Caco-2 (cell line): Measurements from ENCODE around the gene EXOSC1. TPM values are rescaled to one million over a fixed set of nuclear protein-coding genes. Genes with fewer than 3 reads are reported as not detected.

ENCODE experiments used
- BruUV-seq: library from RNA; stranded (reverse); fragments of 400-500 nt; replicated peaks from 2 replicates; lab custom pipeline; 2021; lab: Mats Ljungman, UMichigan
- CTCF ChIA-PET: fragments of 300-600 bp; sonication (Branson Sonifier 250); formaldehyde crosslinking; loops from one replicate; lab custom pipeline; 2022; ENCODE audit warnings: antibody characterized with exemption; lab: Charles Lee
- POLR2A ChIA-PET: fragments of 300-600 bp; sonication (Branson Sonifier 250); formaldehyde crosslinking; loops from one replicate; lab custom pipeline; 2022; ENCODE audit warnings: antibody characterized with exemption; lab: Charles Lee
- DNase-seq, 2 experiments: peaks; one replicate each; pipeline versions ENCODE4 v3.0.0 to v3.0.0-alpha.2; 2020 to 2022
- H3K27me3 ChIP-seq: replicated peaks from 2 replicates; pipeline ENCODE4 v1.6.0; 2011; ENCODE audit warnings: low read length; ENCODE audit not compliant: control insufficient read depth, insufficient read depth
- H3K36me3 ChIP-seq: 2 replicates; pipeline ENCODE4 v1.5.1; 2011; ENCODE audit warnings: low read length; ENCODE audit not compliant: control insufficient read depth, insufficient read depth
- H3K4me1 ChIP-seq: fragments of 250-450 bp; sonication (Bioruptor Pico); 2 replicates; pipeline ENCODE4 v1.5.1; 2020; ENCODE audit warnings: mild to moderate bottlenecking
- H3K4me3 ChIP-seq: 2 replicates; pipeline ENCODE4 v1.5.1; 2011; ENCODE audit warnings: low read depth, mild to moderate bottlenecking, control low read depth, low read length
- H3K9me3 ChIP-seq: fragments of 250-450 bp; sonication (Bioruptor Pico); 2 replicates; pipeline ENCODE4 v1.5.1; 2020; ENCODE audit warnings: mild to moderate bottlenecking, moderate library complexity
- H3K27ac Mint-ChIP-seq: one replicate; pipeline ENCODE4 v1.8.0; 2022; ENCODE audit warnings: mixed read lengths; ENCODE audit not compliant: unreplicated experiment
- H3K27me3 Mint-ChIP-seq: one replicate; pipeline ENCODE4 v1.8.0; 2022; ENCODE audit warnings: mixed read lengths; ENCODE audit not compliant: insufficient read depth, unreplicated experiment
- H3K36me3 Mint-ChIP-seq: one replicate; pipeline ENCODE4 v1.8.0; 2022; ENCODE audit warnings: mild to moderate bottlenecking, mixed read lengths; ENCODE audit not compliant: insufficient read depth, unreplicated experiment
- H3K4me1 Mint-ChIP-seq: one replicate; pipeline ENCODE4 v1.8.0; 2022; ENCODE audit warnings: low read depth, mixed read lengths; ENCODE audit not compliant: unreplicated experiment
- H3K4me3 Mint-ChIP-seq: one replicate; pipeline ENCODE4 v1.8.0; 2022; ENCODE audit warnings: mild to moderate bottlenecking, moderate library complexity, mixed read lengths; ENCODE audit not compliant: unreplicated experiment
- H3K9me3 Mint-ChIP-seq: one replicate; pipeline ENCODE4 v1.8.0; 2022; ENCODE audit warnings: mixed read lengths; ENCODE audit not compliant: unreplicated experiment
- intact Hi-C: fragments of 100-400 bp; cut with micrococcal nuclease; formaldehyde crosslinking; loops from one replicate; pipeline ENCODE4 v1.10.0; 2022; ENCODE audit not compliant: unreplicated experiment
- total RNA-seq: library from RNA; stranded (reverse); gene quantifications from 2 replicates; pipeline ENCODE4 v1.2.3, GENCODE V29; 2022
- TF ChIP-seq, protein P1 (sequence below), 2 experiments: fragments of 200-600 bp in 1 of 2; IDR thresholded peaks; 1 replicate in 1 of 2; 2 replicates in 1 of 2; pipeline versions ENCODE4 v1.5.1 to v1.8.0; 2011 to 2022; ENCODE audit warnings: antibody characterized with exemption in 1 of 2, control low read depth in 1 of 2, inconsistent platforms in 1 of 2, low read depth in 1 of 2, low read length in 1 of 2, mild to moderate bottlenecking in 1 of 2, moderate library complexity in 1 of 2; ENCODE audit not compliant: insufficient read depth in 1 of 2, severe bottlenecking in 1 of 2, unreplicated experiment in 1 of 2

EXOSC1 gene
- total RNA-seq, 1 experiment from 2014 or later, result 84.7 TPM

DNA sequence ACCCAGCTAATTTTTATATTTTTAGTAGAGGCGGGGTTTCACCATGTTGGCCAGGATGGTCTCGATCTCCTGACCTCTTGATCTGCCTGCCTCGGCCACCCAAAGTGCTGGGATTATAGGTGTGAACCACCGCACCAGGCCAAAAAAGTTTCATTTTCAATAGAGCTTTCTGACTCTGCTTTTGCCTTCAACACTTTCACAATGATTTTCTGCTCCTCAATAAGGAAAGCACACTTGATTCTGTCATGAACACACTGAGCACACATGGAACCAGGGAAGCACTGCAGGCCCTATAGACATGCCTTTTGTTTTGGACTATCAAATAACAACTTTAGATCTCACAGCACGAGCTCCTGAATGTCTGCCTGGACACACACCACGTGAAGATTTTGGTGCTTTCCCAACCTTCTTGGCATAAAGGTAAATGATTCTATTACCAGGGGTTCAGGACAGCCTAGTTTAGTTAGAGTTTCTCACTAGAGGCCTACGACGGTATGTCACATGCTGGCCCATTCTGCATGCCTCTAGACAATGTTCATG, 52.7 kb downstream of the EXOSC1 start:
- BruUV-seq, result no TSS peak
- Mint-ChIP-seq H3K27ac (no peak overlapping the region), H3K9me3 (no peaks in the 10 kb centered on the region), H3K4me3 (no peak overlapping the region), H3K4me1 (no peaks in the 10 kb centered on the region), H3K36me3 (peaks cover 59% of the 10 kb centered on the region), H3K27me3 (no peaks in the 10 kb centered on the region)
- H3K36me3 ChIP-seq, result no peaks in the 10 kb centered on the region; the same call in none of the 2 replicates
- ChIA-PET POLR2A (no interaction called here), CTCF (no interaction called here)
- H3K4me3 ChIP-seq, result no peak overlapping the region
- TF ChIP-seq, protein P1, sequence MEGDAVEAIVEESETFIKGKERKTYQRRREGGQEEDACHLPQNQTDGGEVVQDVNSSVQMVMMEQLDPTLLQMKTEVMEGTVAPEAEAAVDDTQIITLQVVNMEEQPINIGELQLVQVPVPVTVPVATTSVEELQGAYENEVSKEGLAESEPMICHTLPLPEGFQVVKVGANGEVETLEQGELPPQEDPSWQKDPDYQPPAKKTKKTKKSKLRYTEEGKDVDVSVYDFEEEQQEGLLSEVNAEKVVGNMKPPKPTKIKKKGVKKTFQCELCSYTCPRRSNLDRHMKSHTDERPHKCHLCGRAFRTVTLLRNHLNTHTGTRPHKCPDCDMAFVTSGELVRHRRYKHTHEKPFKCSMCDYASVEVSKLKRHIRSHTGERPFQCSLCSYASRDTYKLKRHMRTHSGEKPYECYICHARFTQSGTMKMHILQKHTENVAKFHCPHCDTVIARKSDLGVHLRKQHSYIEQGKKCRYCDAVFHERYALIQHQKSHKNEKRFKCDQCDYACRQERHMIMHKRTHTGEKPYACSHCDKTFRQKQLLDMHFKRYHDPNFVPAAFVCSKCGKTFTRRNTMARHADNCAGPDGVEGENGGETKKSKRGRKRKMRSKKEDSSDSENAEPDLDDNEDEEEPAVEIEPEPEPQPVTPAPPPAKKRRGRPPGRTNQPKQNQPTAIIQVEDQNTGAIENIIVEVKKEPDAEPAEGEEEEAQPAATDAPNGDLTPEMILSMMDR (IDR thresholded peaks at IDR 0.05; ENCODE audit: insufficient read depth in 1 of 2, low read depth in 1 of 2, low read length in 1 of 2, severe bottlenecking in 1 of 2, unreplicated experiment in 1 of 2), result no peak
- no peaks in the 10 kb centered on the region for H3K9me3 ChIP-seq
- DNase-seq, result no peak
- H3K4me1 ChIP-seq, result no peaks in the 10 kb centered on the region
- intact Hi-C loops, result no loop called here
- H3K27me3 ChIP-seq, result no peaks in the 10 kb centered on the region

DNA sequence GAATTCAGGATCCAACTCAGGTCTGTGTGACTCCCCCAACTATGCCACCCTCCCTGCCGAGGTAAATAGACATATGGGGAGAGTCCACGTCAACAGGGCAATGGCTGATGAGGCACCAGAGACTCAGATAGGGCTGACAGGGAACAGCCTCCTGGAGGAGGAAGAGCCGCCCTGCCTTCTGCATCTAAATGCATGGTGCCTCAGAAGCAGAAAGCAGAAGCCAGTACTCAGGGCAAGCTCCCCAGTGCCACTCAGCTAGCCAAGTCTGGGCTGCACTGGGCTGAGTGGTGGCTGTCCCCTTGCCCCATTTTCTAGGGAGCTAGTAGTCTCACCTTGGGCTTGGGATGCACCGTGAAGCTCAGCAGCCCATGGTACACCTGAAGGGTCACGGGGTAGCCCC, 55.7 kb downstream of the EXOSC1 start:
- H3K9me3 Mint-ChIP-seq, result no peaks in the 10 kb centered on the region
- no peak overlapping the region for H3K4me3 Mint-ChIP-seq
- ChIA-PET CTCF (no interaction called here), POLR2A (no interaction called here)
- peaks cover 63% of the 10 kb centered on the region for H3K36me3 Mint-ChIP-seq
- BruUV-seq, result no TSS peak
- H3K4me1 Mint-ChIP-seq, result no peaks in the 10 kb centered on the region
- no peaks in the 10 kb centered on the region for H3K27me3 ChIP-seq
- H3K4me3 ChIP-seq, result no peak overlapping the region
- H3K27me3 Mint-ChIP-seq, result no peaks in the 10 kb centered on the region
- H3K36me3 ChIP-seq, result no peaks in the 10 kb centered on the region; the same call in 1 of the 2 replicates
- H3K4me1 ChIP-seq, result no peaks in the 10 kb centered on the region
- intact Hi-C loops, result no loop called here
- DNase-seq, result no peak
- H3K27ac Mint-ChIP-seq, result no peak overlapping the region
- H3K9me3 ChIP-seq, result no peaks in the 10 kb centered on the region
- TF ChIP-seq, protein P1 (IDR thresholded peaks at IDR 0.05; ENCODE audit: insufficient read depth in 1 of 2, low read depth in 1 of 2, low read length in 1 of 2, severe bottlenecking in 1 of 2, unreplicated experiment in 1 of 2), result no peak

- intact Hi-C loops, result no loop called here
- H3K36me3 Mint-ChIP-seq, result peaks cover 53% of the 10 kb centered on the region
- Histone ChIP-seq H3K4me3 (no peak overlapping the region), H3K9me3 (no peaks in the 10 kb centered on the region), H3K36me3 (no peaks in the 10 kb centered on the region; the same call in 1 of the 2 replicates), H3K4me1 (no peaks in the 10 kb centered on the region), H3K27me3 (no peaks in the 10 kb centered on the region)
- H3K27ac Mint-ChIP-seq, result no peak overlapping the region
- DNase-seq, result no peak
- no peaks in the 10 kb centered on the region for H3K4me1 Mint-ChIP-seq
- no peak overlapping the region for H3K4me3 Mint-ChIP-seq
- no peaks in the 10 kb centered on the region for H3K27me3 Mint-ChIP-seq
- H3K9me3 Mint-ChIP-seq, result no peaks in the 10 kb centered on the region
- ChIA-PET CTCF (no interaction called here), POLR2A (no interaction called here)
- TF ChIP-seq, protein P1 (IDR thresholded peaks at IDR 0.05; ENCODE audit: insufficient read depth in 1 of 2, low read depth in 1 of 2, low read length in 1 of 2, severe bottlenecking in 1 of 2, unreplicated experiment in 1 of 2), result no peak
- no TSS peak for BruUV-seq
These were observed 57.7 kb downstream of the EXOSC1 start for GRCh38 chr10:97388152-97388551.

Other genes starting within 250 kb of the EXOSC1 start
- 13.9 and 15.9 TPM in 2 replicates for gene ARHGAP19, start 153.4 kb downstream of the EXOSC1 start, total RNA-seq
- 2.3 and 2.9 TPM in 2 replicates for gene FRAT1, start 126.7 kb downstream of the EXOSC1 start, total RNA-seq
- gene FRAT2, start 111.3 kb downstream of the EXOSC1 start, total RNA-seq, result 16.6 and 18.8 TPM in 2 replicates
- gene RRP12, start 44.7 kb downstream of the EXOSC1 start, total RNA-seq, result 69.3 and 70.5 TPM in 2 replicates
- gene PGAM1, start 19.8 kb downstream of the EXOSC1 start, total RNA-seq, result 412 and 462 TPM in 2 replicates
- gene ZDHHC16, start 169 bp upstream of the EXOSC1 start, total RNA-seq, result 43.5 and 48.3 TPM in 2 replicates
- gene MMS19, start 52.4 kb upstream of the EXOSC1 start, total RNA-seq, result 105 and 112 TPM in 2 replicates
- 11.4 and 11.7 TPM in 2 replicates for gene UBTD1, start 52.9 kb upstream of the EXOSC1 start, total RNA-seq
- gene ANKRD2, start 126.8 kb upstream of the EXOSC1 start, total RNA-seq, result 0.23 TPM in 1 of 2 replicates, not detected in the other
- gene HOGA1, start 138.4 kb upstream of the EXOSC1 start, total RNA-seq, result 0.50 and 0.67 TPM in 2 replicates
- not detected in 2 replicates for gene C10orf62, start 143.7 kb upstream of the EXOSC1 start, total RNA-seq
- 9.7 and 12.6 TPM in 2 replicates for gene MORN4, start 187.5 kb upstream of the EXOSC1 start, total RNA-seq
- 26.1 and 27.3 TPM in 2 replicates for gene PI4K2A, start 194.7 kb upstream of the EXOSC1 start, total RNA-seq
- gene AVPI1, start 241.2 kb upstream of the EXOSC1 start, total RNA-seq, result 16.1 and 17.1 TPM in 2 replicates